ENCODE data around the gene GET3. TPM values are rescaled to one million over a fixed set of nuclear protein-coding genes. Genes with fewer than 3 reads are reported as not detected.
A peak's percentile ranks its signal among the peaks of the same experiment; 100 is the strongest.

The GET3 gene
- total RNA-seq, 2 donors from 2014 or later: 46.4 to 56.9 TPM

DNA sequence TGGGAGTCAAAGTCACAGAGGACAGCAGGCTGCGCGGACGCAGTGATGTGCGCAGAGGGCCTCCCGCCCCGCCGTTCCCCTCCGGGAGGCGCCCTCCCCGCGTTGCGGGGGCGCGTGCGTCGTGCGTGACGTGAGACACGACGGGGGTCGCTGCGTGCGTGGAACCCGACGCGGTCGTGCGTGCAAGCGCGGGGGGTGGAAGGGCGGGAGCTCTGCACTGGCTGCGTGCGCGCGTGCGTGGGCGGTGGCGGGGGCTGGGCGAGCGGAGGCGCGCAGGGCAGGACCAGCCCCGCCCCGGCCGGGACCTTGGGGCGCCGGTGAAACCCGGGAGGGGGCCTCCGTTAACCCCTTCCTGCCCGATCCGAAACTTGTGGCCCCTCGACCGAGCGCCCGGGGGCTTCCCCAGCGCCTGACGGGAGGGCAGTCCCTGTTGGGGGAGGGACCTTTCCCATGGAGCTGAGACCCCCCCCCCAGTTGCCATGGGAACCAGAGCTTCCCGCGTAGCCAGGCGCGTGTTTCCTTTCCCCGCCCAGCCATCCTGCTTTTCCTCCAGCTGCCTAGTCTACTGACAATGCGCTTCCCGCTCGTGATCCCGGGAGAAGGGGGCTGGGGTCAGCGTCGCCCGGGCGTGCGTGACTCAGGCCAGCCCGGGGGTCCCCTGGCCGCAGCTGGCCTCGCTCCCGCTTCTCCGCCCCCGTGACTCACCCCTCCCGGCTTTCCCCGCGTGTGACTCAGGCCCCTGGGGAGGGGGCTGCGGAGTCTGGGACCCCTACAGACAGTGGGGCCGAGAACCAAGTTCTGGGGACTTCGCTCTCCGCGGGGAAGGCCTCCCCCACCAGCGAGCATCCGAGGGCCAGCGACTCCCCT, 45.4 kb downstream of the GET3 start:
- ATAC-seq (peak; percentile 53 to 63), DNase-seq (ENCODE audit: low spot score in 2 of 2) (peak; percentile 91 to 96)
- H3K36me3 Mint-ChIP-seq: peaks cover 0 to 5% of the 10 kb centered on the region in 2 donors
- peak overlapping the region in 1 of 2 donors; percentile 96 for H3K27ac Mint-ChIP-seq
- H3K9me3 Mint-ChIP-seq: no peaks in the 10 kb centered on the region

- H3K36me3 Mint-ChIP-seq: peaks cover 0 to 3% of the 10 kb centered on the region in 2 donors
- ATAC-seq: peak; percentile 38 to 50
- no peaks in the 10 kb centered on the region for H3K9me3 Mint-ChIP-seq
- no peak for DNase-seq (ENCODE audit: low spot score in 2 of 2)
- peak overlapping the region in 1 of 2 donors; percentile 92 for H3K27ac Mint-ChIP-seq
These were observed 46.1 kb downstream of the GET3 start for GRCh38 chr19:12783291-12783848.

GRCh38 chr19:12783849-12784393, 46.6 kb downstream of the GET3 start:
- DNase-seq (ENCODE audit: low spot score in 2 of 2) (no peak), ATAC-seq (no peak)
- H3K36me3 Mint-ChIP-seq: no peaks in the 10 kb centered on the region
- no peak overlapping the region for H3K27ac Mint-ChIP-seq
- H3K9me3 Mint-ChIP-seq: no peaks in the 10 kb centered on the region

DNA sequence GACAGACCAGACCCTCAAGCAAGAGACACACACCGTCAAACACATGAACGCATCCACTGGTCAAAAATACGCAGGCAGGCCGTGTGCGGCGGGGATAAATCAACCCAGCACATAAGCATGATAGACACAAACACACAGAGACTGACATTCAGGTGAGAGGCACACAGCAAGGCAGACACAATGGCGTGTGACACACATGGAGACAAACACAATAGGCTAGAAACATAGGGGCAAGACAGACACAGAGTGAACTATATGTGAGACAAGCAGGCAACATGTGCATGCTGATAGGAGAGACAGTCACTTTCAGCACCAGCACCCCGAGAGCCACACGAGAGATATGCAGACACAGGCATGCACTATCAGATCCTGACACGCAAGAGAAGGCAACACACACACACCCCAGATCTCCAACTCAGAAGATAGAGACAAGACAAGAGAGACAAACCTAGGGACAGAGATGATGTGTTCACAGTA, 47.1 kb downstream of the GET3 start:
- Mint-ChIP-seq H3K27ac (no peak overlapping the region), H3K36me3 (no peaks in the 10 kb centered on the region), H3K9me3 (no peaks in the 10 kb centered on the region)
- DNase-seq (ENCODE audit: low spot score in 2 of 2): no peak
- no peak for ATAC-seq

DNA sequence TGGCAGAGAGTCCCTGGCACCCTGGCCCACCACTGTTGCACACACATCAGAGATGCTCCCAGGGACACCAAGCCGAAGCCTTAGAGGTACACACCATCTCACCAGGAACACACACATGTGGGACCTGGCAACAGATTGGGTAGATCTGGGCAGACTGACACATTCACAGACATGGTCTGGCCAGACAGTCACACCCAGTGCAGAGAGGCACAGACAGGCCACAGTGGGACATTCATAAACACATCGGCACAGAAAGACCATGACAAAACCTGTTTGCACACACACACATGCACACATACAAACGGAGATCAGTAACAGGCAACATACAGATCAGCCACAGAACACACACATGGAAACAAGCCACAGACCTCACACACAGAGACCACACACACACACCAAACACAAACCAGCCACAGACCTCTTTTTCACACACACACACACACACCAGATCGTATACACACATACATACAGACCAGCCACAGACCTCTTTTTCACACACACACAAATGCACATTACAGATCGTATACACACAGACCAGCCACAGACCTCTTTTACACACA, 47.7 kb downstream of the GET3 start:
- Mint-ChIP-seq H3K36me3 (no peaks in the 10 kb centered on the region), H3K9me3 (no peaks in the 10 kb centered on the region), H3K27ac (no peak overlapping the region)
- DNase-seq (ENCODE audit: low spot score in 2 of 2): no peak
- ATAC-seq: no peak

GRCh38 chr19:12785431-12786031, 48.2 kb downstream of the GET3 start:
- Mint-ChIP-seq H3K9me3 (no peaks in the 10 kb centered on the region), H3K27ac (no peak overlapping the region), H3K36me3 (peaks cover 2 to 4% of the 10 kb centered on the region in 2 donors)
- DNase-seq (ENCODE audit: low spot score in 2 of 2) (no peak), ATAC-seq (no peak)

DNA sequence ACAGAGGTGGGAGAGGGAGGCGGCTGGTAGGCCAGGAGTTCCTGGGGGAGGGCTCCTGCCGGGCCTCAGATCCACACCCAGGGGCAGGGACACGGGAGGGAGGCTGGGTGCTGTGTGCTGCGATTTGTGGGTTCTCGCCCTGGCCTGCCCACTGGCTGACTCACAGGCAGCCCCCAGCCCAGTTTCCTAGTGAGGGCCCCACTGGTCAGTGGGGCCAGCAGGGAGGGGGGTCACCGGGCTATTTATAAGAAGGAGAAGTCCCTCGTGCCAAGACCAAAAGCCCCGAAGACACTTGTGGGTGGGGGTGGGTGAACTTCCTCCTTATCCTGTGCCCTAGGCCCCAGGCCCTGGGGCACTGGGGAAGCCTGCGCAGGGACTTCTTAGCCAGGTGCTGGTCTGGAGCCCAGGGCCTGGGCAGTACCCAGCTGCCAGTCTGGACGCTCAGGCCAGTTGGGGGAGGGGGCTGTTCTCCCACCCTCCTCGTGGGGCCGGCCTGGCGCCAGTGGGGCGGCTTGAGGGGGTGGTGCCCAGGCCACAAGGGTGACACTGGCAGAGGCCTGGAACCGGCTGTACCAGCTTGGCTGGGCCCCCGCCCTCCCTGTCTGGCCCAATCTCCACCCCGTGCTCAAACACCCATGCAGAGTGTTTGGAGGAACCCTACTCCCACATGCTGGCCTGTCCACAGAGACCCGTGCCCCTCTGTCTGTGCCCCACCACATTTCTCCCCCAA, 49.0 kb downstream of the GET3 start:
- DNase-seq (ENCODE audit: low spot score in 2 of 2) (no peak), ATAC-seq (no peak)
- peaks cover 7 to 11% of the 10 kb centered on the region in 2 donors for H3K36me3 Mint-ChIP-seq
- H3K9me3 Mint-ChIP-seq: no peaks in the 10 kb centered on the region
- peak overlapping the region in 1 of 2 donors; percentile 26 for H3K27ac Mint-ChIP-seq

DNA sequence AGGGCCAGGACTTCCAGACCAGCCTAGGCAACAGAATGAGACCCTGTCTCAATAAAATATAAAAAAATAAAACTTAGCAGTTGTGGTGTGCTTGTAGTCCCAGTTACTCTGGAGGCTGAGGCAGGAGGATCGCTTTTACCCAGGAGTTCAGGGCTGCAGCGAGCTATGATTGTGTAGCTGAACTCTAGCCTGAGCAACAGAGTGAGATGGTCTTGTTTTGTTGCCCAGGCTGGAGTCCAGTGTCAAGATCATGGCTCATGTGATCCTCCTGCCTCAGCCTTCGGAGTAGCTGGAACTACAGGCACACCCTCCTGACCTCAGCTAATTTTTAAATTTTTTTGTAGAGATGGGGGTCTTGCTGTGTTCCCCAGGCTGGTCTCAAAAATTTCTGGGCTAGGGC, 49.7 kb downstream of the GET3 start:
- ATAC-seq: no peak
- Mint-ChIP-seq H3K27ac (peak overlapping the region in 1 of 2 donors; percentile 26), H3K36me3 (peaks cover 7 to 15% of the 10 kb centered on the region in 2 donors), H3K9me3 (no peaks in the 10 kb centered on the region)
- DNase-seq (ENCODE audit: low spot score in 2 of 2): no peak

GRCh38 chr19:12787458-12787857, 50.2 kb downstream of the GET3 start:
- DNase-seq (ENCODE audit: low spot score in 2 of 2) (no peak), ATAC-seq (no peak)
- Mint-ChIP-seq H3K9me3 (no peaks in the 10 kb centered on the region), H3K27ac (no peak overlapping the region), H3K36me3 (peaks cover 7 to 16% of the 10 kb centered on the region in 2 donors)

- ATAC-seq: no peak
- Mint-ChIP-seq H3K27ac (peak overlapping the region; percentile 11 to 91), H3K9me3 (no peaks in the 10 kb centered on the region), H3K36me3 (peaks cover 9 to 18% of the 10 kb centered on the region in 2 donors)
- no peak for DNase-seq (ENCODE audit: low spot score in 2 of 2)
These were observed 50.9 kb downstream of the GET3 start for GRCh38 chr19:12788042-12788681.

GRCh38 chr19:12788682-12789097, 51.4 kb downstream of the GET3 start:
- peaks cover 12 to 21% of the 10 kb centered on the region in 2 donors for H3K36me3 Mint-ChIP-seq
- H3K9me3 Mint-ChIP-seq: no peaks in the 10 kb centered on the region
- ATAC-seq (no peak), DNase-seq (ENCODE audit: low spot score in 2 of 2) (no peak)
- H3K27ac Mint-ChIP-seq: peak overlapping the region; percentile 91 to 95

- H3K36me3 Mint-ChIP-seq: peaks cover 16 to 21% of the 10 kb centered on the region in 2 donors
- DNase-seq (ENCODE audit: low spot score in 2 of 2) (no peak), ATAC-seq (no peak)
These were observed 52.0 kb downstream of the GET3 start for GRCh38 chr19:12789098-12789903.

DNA sequence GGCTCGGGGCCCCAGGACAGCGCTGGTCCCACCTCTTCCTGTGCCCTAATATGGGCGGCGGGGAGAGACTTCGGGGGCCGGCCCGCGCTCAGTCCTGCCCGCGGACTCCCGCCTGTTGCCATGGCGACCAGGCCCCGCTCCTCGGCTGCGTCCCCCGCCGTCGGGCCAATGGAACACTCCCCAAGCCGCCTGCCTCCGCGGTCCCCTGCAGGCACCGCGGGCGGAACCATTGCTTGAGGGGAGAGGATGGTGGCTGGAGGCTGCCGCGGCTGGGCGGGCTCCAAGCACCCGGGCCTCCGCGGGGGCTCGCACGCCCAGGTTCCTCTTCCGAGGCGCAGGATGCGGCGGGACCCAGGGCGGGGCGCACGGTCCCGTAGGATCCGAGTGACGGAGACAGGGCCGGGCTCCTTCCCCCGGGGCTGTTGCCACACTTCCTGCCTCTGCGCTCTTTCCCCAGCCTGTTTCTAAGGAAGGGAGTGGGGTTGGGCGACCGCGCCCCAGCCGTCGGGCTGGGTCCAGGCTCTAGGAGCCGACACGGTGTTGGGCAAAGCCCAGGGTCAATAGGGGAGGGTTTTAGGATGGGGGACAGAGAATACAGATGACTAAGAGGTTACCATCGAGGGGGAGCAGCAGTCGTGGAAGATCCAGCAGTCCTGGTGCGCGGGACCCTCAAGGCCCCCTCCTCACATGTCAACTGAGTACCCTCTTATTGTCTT, 52.8 kb downstream of the GET3 start:
- peaks cover 21 to 22% of the 10 kb centered on the region in 2 donors for H3K36me3 Mint-ChIP-seq
- no peaks in the 10 kb centered on the region for H3K9me3 Mint-ChIP-seq
- ATAC-seq (peak; percentile 56 to 59), DNase-seq (ENCODE audit: low spot score in 2 of 2) (peak; percentile 98)
- H3K27ac Mint-ChIP-seq: peak overlapping the region; percentile 98 to 100

More at GRCh38 chr19:12789098-12789903, 52.0 kb downstream of the GET3 start:
- Mint-ChIP-seq H3K27ac (peak overlapping the region; percentile 91 to 95), H3K9me3 (no peaks in the 10 kb centered on the region)

DNA sequence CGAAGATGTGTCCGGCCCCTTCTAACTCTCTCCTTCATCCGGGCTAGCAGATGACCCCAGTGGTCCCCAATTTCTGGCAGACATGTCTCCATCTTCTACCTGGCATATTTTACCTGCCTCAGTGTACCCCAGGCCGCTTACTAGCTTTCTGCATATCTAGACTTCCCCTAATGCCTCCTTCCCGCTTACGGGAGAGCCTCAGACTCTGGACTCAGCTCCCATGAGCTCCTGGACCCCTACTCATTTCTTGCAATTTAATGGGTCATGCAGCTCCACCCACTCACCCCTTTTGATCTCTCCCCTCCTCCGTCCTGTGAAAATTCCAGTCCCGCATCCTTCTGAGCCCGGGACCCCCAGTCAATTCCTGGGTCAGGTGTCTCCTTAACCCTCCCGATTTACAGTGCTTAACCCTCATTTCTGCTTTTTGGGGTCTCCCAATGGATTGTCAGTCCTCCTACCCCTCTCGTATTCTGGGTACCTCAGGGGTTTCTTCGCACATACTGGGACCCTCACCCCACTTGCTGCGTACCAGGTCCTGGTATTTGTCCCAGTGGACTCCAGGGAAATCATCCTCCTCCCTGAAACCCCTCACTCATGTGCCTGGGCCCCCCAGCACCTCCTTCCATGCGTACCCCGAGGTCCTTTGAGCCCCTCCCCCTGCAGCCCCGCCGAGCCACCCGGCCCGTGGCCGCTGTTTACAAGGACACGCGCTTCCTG, 53.5 kb downstream of the GET3 start:
- DNase-seq (ENCODE audit: low spot score in 2 of 2): no peak
- ATAC-seq: no peak
- H3K27ac Mint-ChIP-seq: peak overlapping the region; percentile 98 to 100
- H3K36me3 Mint-ChIP-seq: peaks cover 21 to 22% of the 10 kb centered on the region in 2 donors
- no peaks in the 10 kb centered on the region for H3K9me3 Mint-ChIP-seq
